ENCODE results near the gene PLEKHJ1.
A peak's percentile ranks its signal among the peaks of the same experiment; 100 is the strongest.
"Not testable (repeated sequence)": the region's sequence is repeated elsewhere in the genome, so short reads cannot be mapped to it uniquely, and the experiment has no call there.

Gene PLEKHJ1

DNA sequence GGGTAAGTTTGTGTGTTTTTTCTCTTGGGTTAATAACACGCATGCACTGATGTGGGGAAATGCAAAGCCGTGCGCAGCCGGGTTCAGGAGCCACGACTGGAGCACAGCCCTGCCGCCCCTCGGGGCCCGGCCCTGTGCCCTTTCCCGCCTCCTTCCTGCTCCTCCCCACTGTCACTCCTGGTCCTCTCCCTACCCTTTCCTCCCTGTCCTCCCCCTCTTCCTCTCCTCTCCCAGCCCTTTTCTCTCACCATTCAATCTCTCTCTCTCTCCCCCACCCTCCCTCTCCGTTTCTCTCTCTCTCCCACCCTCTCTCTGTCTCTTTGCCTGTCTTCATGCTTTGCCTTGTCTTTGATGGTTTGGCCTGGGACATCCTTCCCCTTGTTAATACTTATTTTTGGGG is 27.2 kb downstream of the PLEKHJ1 start:
- ATAC-seq (replicated peaks) (no peak), DNase-seq (no peak)
- Mint-ChIP-seq H3K4me3 (no peak overlapping the region), H3K4me1 (ENCODE audit: low read depth in 2 of 2) (peaks cover 0 to 2% of the 10 kb centered on the region in 2 donors), H3K36me3 (ENCODE audit: insufficient read depth) (peaks cover 12% of the 10 kb centered on the region), H3K27ac (peak overlapping the region in 1 of 2 donors; percentile 22), H3K27me3 (no peaks in the 10 kb centered on the region), H3K9me3 (no peaks in the 10 kb centered on the region)

GRCh38 chr19:2207991-2208860 is 27.9 kb downstream of the PLEKHJ1 start:
- Mint-ChIP-seq H3K4me1 (ENCODE audit: low read depth in 2 of 2) (peaks cover 0 to 4% of the 10 kb centered on the region in 2 donors), H3K4me3 (no peak overlapping the region), H3K27ac (peak overlapping the region in 1 of 2 donors; percentile 22), H3K9me3 (no peaks in the 10 kb centered on the region), H3K27me3 (no peaks in the 10 kb centered on the region), H3K36me3 (ENCODE audit: insufficient read depth) (peaks cover 15% of the 10 kb centered on the region)
- peak in 1 of 3 experiments; percentile 29 for DNase-seq
- peak; percentile 44 for ATAC-seq (replicated peaks)

DNA sequence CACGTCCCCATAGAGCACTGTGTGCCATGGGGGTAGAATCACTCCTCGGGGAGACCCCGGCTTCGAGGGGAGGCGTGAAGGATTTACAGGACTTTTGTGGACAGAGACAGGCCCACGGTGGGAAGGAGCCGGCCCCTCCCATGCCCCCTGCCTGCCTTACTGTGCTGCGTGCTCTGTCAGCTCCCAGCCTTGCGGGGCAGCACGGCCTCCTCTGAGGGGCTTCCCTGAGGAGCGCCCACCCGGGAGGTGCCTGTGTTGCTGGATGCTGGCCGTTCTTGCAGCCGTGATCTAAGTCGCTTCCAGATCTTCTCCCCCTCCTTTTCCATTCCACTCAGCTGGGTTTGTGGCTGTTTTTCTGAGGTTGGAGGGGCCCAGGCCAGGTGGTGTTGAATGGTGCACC is 29.1 kb downstream of the PLEKHJ1 start:
- peaks cover 14% of the 10 kb centered on the region for H3K36me3 Mint-ChIP-seq (ENCODE audit: insufficient read depth)
- H3K27ac Mint-ChIP-seq, result peak overlapping the region in 1 of 2 donors; percentile 22

DNA sequence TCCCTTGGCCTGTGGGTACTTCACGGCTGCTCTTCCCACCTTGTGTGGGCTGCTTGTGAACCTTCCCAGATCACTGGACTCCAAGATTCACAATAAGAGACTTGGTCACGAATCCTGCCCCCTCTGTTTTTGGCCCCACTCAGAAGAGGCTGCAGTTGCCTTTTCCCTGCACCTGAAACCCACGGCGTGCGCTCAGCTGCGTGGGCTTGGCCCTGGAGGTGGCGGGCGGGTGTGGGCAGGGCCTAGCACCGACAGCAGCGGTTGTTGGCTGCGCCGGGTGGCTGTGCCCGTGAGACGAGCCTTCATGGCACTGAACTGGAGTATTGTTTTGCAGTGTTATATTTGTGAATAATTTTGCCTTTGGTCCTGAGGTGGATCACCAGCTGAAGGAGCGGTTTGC is 33.8 kb downstream of the PLEKHJ1 start:
- Mint-ChIP-seq H3K27me3 (no peaks in the 10 kb centered on the region), H3K27ac (no peak overlapping the region), H3K4me3 (no peak overlapping the region), H3K4me1 (ENCODE audit: low read depth in 2 of 2) (peaks cover 9 to 10% of the 10 kb centered on the region in 2 donors), H3K36me3 (ENCODE audit: insufficient read depth) (peaks cover 5% of the 10 kb centered on the region), H3K9me3 (no peaks in the 10 kb centered on the region)
- DNase-seq (no peak), ATAC-seq (replicated peaks) (no peak)

More for the DNA sequence above, 29.1 kb downstream of the PLEKHJ1 start:
- Mint-ChIP-seq H3K4me3 (no peak overlapping the region), H3K9me3 (no peaks in the 10 kb centered on the region), H3K4me1 (ENCODE audit: low read depth in 2 of 2) (peaks cover 0 to 4% of the 10 kb centered on the region in 2 donors), H3K27me3 (no peaks in the 10 kb centered on the region)
- no peak for DNase-seq
- no peak for ATAC-seq (replicated peaks)

- DNase-seq (no peak), ATAC-seq (replicated peaks) (no peak)
- H3K9me3 Mint-ChIP-seq, result no peaks in the 10 kb centered on the region
- peaks cover 10 to 14% of the 10 kb centered on the region in 2 donors for H3K4me1 Mint-ChIP-seq (ENCODE audit: low read depth in 2 of 2)
- no peaks in the 10 kb centered on the region for H3K27me3 Mint-ChIP-seq
- H3K36me3 Mint-ChIP-seq (ENCODE audit: insufficient read depth), result peaks cover 3% of the 10 kb centered on the region
- no peak overlapping the region for H3K4me3 Mint-ChIP-seq
- no peak overlapping the region for H3K27ac Mint-ChIP-seq
Measured at GRCh38 chr19:2201473-2202148, 34.5 kb downstream of the PLEKHJ1 start.

DNA sequence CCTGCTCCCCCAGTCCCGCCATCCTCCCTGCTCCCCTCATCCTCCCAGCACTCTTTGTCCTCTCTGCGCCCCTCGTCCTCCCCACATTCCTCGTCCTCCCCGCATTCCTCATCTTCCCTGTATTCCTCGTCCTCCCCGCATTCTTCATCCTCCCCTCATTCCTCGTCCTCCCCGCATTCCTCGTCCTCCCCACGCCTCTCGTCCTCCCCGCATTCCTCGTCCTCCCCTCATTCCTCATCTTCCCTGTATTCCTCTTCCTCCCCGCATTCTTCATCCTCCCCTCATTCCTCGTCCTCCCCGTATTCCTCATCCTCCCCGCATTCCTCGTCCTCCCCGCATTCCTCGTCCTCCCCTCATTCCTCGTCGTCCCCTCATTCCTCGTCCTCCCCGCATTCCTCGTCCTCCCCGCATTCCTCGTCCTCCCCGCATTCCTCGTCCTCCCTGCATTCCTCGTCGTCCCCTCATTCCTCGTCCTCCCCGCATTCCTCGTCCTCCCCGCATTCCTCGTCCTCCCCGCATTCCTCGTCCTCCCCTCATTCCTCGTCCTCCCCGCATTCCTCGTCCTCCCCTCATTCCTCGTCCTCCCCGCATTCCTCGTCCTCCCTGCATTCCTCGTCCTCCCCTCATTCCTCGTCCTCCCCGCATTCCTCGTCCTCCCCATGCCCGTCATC is 35.4 kb downstream of the PLEKHJ1 start:
- H3K9me3 Mint-ChIP-seq; DNase-seq; H3K36me3 Mint-ChIP-seq (ENCODE audit: insufficient read depth); H3K27ac Mint-ChIP-seq; H3K27me3 Mint-ChIP-seq; H3K4me3 Mint-ChIP-seq; ATAC-seq (replicated peaks): not testable (repeated sequence)
- H3K4me1 Mint-ChIP-seq (ENCODE audit: low read depth in 2 of 2), result peaks cover 11 to 16% of the 10 kb centered on the region in 2 donors

DNA sequence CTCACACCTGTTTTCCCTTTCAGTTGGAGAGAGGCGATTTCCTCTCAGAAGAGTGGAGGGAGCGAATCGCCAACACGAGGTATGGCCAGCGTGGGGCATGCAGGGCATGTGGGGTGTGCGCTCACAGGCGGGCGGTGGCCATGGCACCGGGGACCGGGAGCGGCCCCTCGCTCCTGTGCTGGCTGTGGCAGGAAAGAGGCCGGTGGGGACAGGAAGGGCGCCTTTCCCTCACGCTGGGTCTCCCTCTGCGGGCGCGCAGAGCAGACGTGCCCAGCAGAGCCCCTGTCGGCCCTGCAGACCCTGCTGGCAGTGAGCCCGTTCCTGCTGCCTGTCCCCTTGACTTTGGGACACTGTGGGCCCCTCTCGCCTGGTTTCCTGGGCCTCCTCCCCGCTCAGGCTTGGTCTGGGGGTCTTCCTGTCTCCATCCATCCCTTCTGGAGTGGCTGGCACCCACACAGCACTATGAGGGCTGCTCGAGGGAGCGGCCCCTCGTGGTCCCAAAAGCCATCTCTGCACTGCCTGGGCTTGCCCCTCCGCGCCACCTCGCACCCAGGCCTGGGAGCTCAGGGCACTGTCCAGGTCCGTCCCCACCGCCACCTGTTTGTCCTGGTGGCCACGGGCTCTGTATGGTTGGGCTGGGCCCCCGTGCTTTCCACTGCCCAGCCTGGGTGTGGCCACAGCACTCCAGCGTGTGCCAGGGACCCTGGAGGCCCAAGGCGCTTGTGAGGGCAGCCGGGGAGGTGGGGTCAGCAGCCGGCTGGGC is 36.1 kb downstream of the PLEKHJ1 start:
- no peak for DNase-seq
- Mint-ChIP-seq H3K4me1 (ENCODE audit: low read depth in 2 of 2) (peaks cover 11 to 16% of the 10 kb centered on the region in 2 donors), H3K27ac (no peak overlapping the region), H3K27me3 (no peaks in the 10 kb centered on the region), H3K36me3 (ENCODE audit: insufficient read depth) (peaks cover 9% of the 10 kb centered on the region), H3K9me3 (no peaks in the 10 kb centered on the region), H3K4me3 (no peak overlapping the region)
- no peak for ATAC-seq (replicated peaks)

- peak overlapping the region; percentile 60 to 71 for H3K27ac Mint-ChIP-seq
- H3K27me3 Mint-ChIP-seq, result no peaks in the 10 kb centered on the region
- no peaks in the 10 kb centered on the region for H3K9me3 Mint-ChIP-seq
- H3K36me3 Mint-ChIP-seq (ENCODE audit: insufficient read depth), result peaks cover 9% of the 10 kb centered on the region
- DNase-seq (no peak), ATAC-seq (replicated peaks) (no peak)
- H3K4me3 Mint-ChIP-seq, result no peak overlapping the region
- H3K4me1 Mint-ChIP-seq (ENCODE audit: low read depth in 2 of 2), result peaks cover 11 to 16% of the 10 kb centered on the region in 2 donors
Measured at GRCh38 chr19:2199215-2199614, 36.9 kb downstream of the PLEKHJ1 start.

DNA sequence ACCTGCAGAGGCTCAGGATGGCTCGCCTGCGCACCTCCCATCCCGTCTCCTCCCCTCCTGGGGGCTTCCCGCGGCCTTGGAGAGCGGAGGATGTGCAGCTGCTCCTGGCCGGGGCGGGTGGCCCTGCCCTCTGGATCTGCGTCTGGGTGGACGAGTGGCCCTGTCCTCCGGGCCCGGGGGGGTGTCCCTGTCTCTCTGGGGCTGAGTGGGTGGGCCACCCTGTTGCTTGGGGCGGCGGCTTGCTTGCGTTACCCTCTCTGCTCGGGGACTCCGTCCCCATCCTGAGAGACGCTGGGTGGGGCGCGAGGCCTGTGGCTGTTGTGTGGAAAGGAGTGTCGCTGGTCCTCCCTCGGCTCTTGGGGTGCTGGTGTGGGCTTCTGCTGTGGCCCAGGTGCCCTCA is 37.8 kb downstream of the PLEKHJ1 start:
- H3K4me1 Mint-ChIP-seq (ENCODE audit: low read depth in 2 of 2), result peaks cover 7 to 16% of the 10 kb centered on the region in 2 donors
- no peak for ATAC-seq (replicated peaks)
- H3K4me3 Mint-ChIP-seq, result no peak overlapping the region
- no peak for DNase-seq
- no peak overlapping the region for H3K27ac Mint-ChIP-seq
- H3K27me3 Mint-ChIP-seq, result no peaks in the 10 kb centered on the region
- H3K36me3 Mint-ChIP-seq (ENCODE audit: insufficient read depth), result peaks cover 9% of the 10 kb centered on the region
- H3K9me3 Mint-ChIP-seq, result no peaks in the 10 kb centered on the region

GRCh38 chr19:2197270-2197669 is 38.9 kb downstream of the PLEKHJ1 start:
- Mint-ChIP-seq H3K9me3 (no peaks in the 10 kb centered on the region), H3K27ac (peak overlapping the region; percentile 65 to 68), H3K4me1 (ENCODE audit: low read depth in 2 of 2) (peaks cover 7 to 16% of the 10 kb centered on the region in 2 donors), H3K4me3 (no peak overlapping the region), H3K27me3 (no peaks in the 10 kb centered on the region), H3K36me3 (ENCODE audit: insufficient read depth) (peaks cover 13% of the 10 kb centered on the region)
- no peak for DNase-seq
- ATAC-seq (replicated peaks), result no peak

- H3K4me1 Mint-ChIP-seq (ENCODE audit: low read depth in 2 of 2), result peaks cover 7 to 16% of the 10 kb centered on the region in 2 donors
- H3K36me3 Mint-ChIP-seq (ENCODE audit: insufficient read depth), result peaks cover 13% of the 10 kb centered on the region
- H3K4me3 Mint-ChIP-seq, result no peak overlapping the region
- DNase-seq (no peak), ATAC-seq (replicated peaks) (no peak)
- H3K27ac Mint-ChIP-seq, result no peak overlapping the region
- H3K27me3 Mint-ChIP-seq, result no peaks in the 10 kb centered on the region
- no peaks in the 10 kb centered on the region for H3K9me3 Mint-ChIP-seq
Measured at GRCh38 chr19:2195914-2196313, 40.2 kb downstream of the PLEKHJ1 start.

DNA sequence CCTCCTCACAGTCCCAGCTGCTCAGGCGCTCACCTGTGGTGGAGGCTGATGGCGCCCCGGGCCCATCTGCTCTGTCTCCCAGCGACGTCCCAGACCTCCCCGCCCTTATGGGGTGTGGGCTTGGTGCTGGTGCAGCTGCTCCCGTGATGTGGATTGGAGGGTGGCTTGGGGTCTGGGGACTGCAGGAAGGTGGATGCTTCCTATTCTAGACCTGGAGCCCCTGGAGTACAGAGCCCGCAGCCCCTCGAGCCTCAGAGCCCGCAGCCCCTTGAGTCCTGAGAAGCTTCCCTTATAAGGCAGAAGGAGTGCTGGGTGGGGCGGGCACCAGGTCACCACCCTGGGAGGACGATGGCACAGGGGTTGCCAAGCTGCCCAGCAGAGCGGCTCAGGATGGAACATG is 40.8 kb downstream of the PLEKHJ1 start:
- H3K36me3 Mint-ChIP-seq (ENCODE audit: insufficient read depth), result peaks cover 17% of the 10 kb centered on the region
- peaks cover 7 to 16% of the 10 kb centered on the region in 2 donors for H3K4me1 Mint-ChIP-seq (ENCODE audit: low read depth in 2 of 2)
- DNase-seq (no peak), ATAC-seq (replicated peaks) (no peak)
- no peaks in the 10 kb centered on the region for H3K9me3 Mint-ChIP-seq
- no peak overlapping the region for H3K27ac Mint-ChIP-seq
- no peaks in the 10 kb centered on the region for H3K27me3 Mint-ChIP-seq
- H3K4me3 Mint-ChIP-seq, result no peak overlapping the region

GRCh38 chr19:2194513-2195078 is 41.5 kb downstream of the PLEKHJ1 start:
- H3K27me3 Mint-ChIP-seq, result no peaks in the 10 kb centered on the region
- DNase-seq (no peak), ATAC-seq (replicated peaks) (no peak)
- peaks cover 18% of the 10 kb centered on the region for H3K36me3 Mint-ChIP-seq (ENCODE audit: insufficient read depth)
- H3K9me3 Mint-ChIP-seq, result no peaks in the 10 kb centered on the region
- H3K4me1 Mint-ChIP-seq (ENCODE audit: low read depth in 2 of 2), result peaks cover 7 to 16% of the 10 kb centered on the region in 2 donors
- no peak overlapping the region for H3K4me3 Mint-ChIP-seq
- no peak overlapping the region for H3K27ac Mint-ChIP-seq

All from effector memory CD8-positive, alpha-beta T cell (primary cell).